ENCODE measurements around the gene RHOJ. TPM values are rescaled to one million over a fixed set of nuclear protein-coding genes. Genes with fewer than 3 reads are reported as not detected.
"Not testable (repeated sequence)": the region's sequence is repeated elsewhere in the genome, so short reads cannot be mapped to it uniquely, and the experiment has no call there.

The RHOJ gene
- polyA plus RNA-seq, 3 donors from 2014 or later, result not detected

GRCh38 chr14:63257299-63257698 lies 53.1 kb downstream of the RHOJ start:
- Mint-ChIP-seq H3K36me3 (peaks cover 0 to 2% (median 0%) of the 10 kb centered on the region in 3 donors), H3K4me3 (no peak overlapping the region), H3K9me3 (no peaks in the 10 kb centered on the region), H3K27ac (no peak overlapping the region), H3K27me3 (ENCODE audit: low read depth in 3 of 3) (peaks cover 5 to 13% (median 10%) of the 10 kb centered on the region in 3 donors), H3K4me1 (no peaks in the 10 kb centered on the region)
- no peak for DNase-seq

GRCh38 chr14:63262446-63262845 lies 58.2 kb downstream of the RHOJ start:
- Mint-ChIP-seq H3K9me3 (peaks cover 0 to 2% (median 0%) of the 10 kb centered on the region in 6 donors), H3K4me1 (no peaks in the 10 kb centered on the region), H3K27ac (no peak overlapping the region), H3K4me3 (no peak overlapping the region), H3K27me3 (ENCODE audit: low read depth in 3 of 3) (peaks cover 5 to 9% (median 8%) of the 10 kb centered on the region in 3 donors), H3K36me3 (no peaks in the 10 kb centered on the region)
- DNase-seq, result no peak

GRCh38 chr14:63266106-63266505 lies 61.9 kb downstream of the RHOJ start:
- H3K9me3 Mint-ChIP-seq, result peaks cover 0 to 2% (median 0%) of the 10 kb centered on the region in 6 donors
- H3K27me3 Mint-ChIP-seq (ENCODE audit: low read depth in 3 of 3), result peaks cover 2 to 11% (median 4%) of the 10 kb centered on the region in 3 donors
- no peak overlapping the region for H3K27ac Mint-ChIP-seq

GRCh38 chr14:63267171-63267570 lies 62.9 kb downstream of the RHOJ start:
- Mint-ChIP-seq H3K36me3 (no peaks in the 10 kb centered on the region), H3K4me1 (no peaks in the 10 kb centered on the region), H3K27ac (no peak overlapping the region), H3K4me3 (no peak overlapping the region), H3K9me3 (peaks cover 0 to 2% (median 0%) of the 10 kb centered on the region in 6 donors), H3K27me3 (ENCODE audit: low read depth in 3 of 3) (peaks cover 0 to 8% (median 4%) of the 10 kb centered on the region in 3 donors)
- DNase-seq, result no peak

More at GRCh38 chr14:63266106-63266505, 61.9 kb downstream of the RHOJ start:
- Mint-ChIP-seq H3K36me3 (no peaks in the 10 kb centered on the region), H3K4me1 (no peaks in the 10 kb centered on the region), H3K4me3 (no peak overlapping the region)
- DNase-seq, result no peak

- H3K9me3 Mint-ChIP-seq, result peaks cover 0 to 2% (median 0%) of the 10 kb centered on the region in 6 donors
- H3K4me1 Mint-ChIP-seq, result no peaks in the 10 kb centered on the region
- H3K4me3 Mint-ChIP-seq, result no peak overlapping the region
- DNase-seq, result no peak
- H3K36me3 Mint-ChIP-seq, result no peaks in the 10 kb centered on the region
- peaks cover 0 to 4% (median 4%) of the 10 kb centered on the region in 3 donors for H3K27me3 Mint-ChIP-seq (ENCODE audit: low read depth in 3 of 3)
- H3K27ac Mint-ChIP-seq, result no peak overlapping the region
Observed at GRCh38 chr14:63268771-63269170, 64.5 kb downstream of the RHOJ start.

- Mint-ChIP-seq H3K9me3 (no peaks in the 10 kb centered on the region), H3K27me3 (ENCODE audit: low read depth in 3 of 3) (peaks cover 0 to 4% (median 3%) of the 10 kb centered on the region in 3 donors), H3K27ac (no peak overlapping the region), H3K36me3 (no peaks in the 10 kb centered on the region), H3K4me1 (no peaks in the 10 kb centered on the region), H3K4me3 (no peak overlapping the region)
- DNase-seq, result no peak
Observed at GRCh38 chr14:63269561-63270225, 65.5 kb downstream of the RHOJ start.

- no peak overlapping the region for H3K27ac Mint-ChIP-seq
- H3K4me3 Mint-ChIP-seq, result no peak overlapping the region
- H3K4me1 Mint-ChIP-seq, result no peaks in the 10 kb centered on the region
- no peaks in the 10 kb centered on the region for H3K36me3 Mint-ChIP-seq
- H3K27me3 Mint-ChIP-seq (ENCODE audit: low read depth in 3 of 3), result peaks cover 0 to 4% (median 3%) of the 10 kb centered on the region in 3 donors
- no peak for DNase-seq
- H3K9me3 Mint-ChIP-seq, result no peaks in the 10 kb centered on the region
Observed at GRCh38 chr14:63273129-63273528, 68.9 kb downstream of the RHOJ start.

GRCh38 chr14:63273717-63274655 lies 69.7 kb downstream of the RHOJ start:
- Mint-ChIP-seq H3K4me1 (no peaks in the 10 kb centered on the region), H3K9me3 (no peaks in the 10 kb centered on the region), H3K36me3 (no peaks in the 10 kb centered on the region)

GRCh38 chr14:63275611-63276010 lies 71.4 kb downstream of the RHOJ start:
- DNase-seq, result no peak
- no peaks in the 10 kb centered on the region for H3K4me1 Mint-ChIP-seq
- no peaks in the 10 kb centered on the region for H3K9me3 Mint-ChIP-seq
- no peak overlapping the region for H3K27ac Mint-ChIP-seq
- H3K27me3 Mint-ChIP-seq (ENCODE audit: low read depth in 3 of 3), result peaks cover 0 to 2% (median 0%) of the 10 kb centered on the region in 3 donors
- no peaks in the 10 kb centered on the region for H3K36me3 Mint-ChIP-seq
- no peak overlapping the region for H3K4me3 Mint-ChIP-seq

More at GRCh38 chr14:63273717-63274655, 69.7 kb downstream of the RHOJ start:
- Mint-ChIP-seq H3K4me3 (no peak overlapping the region), H3K27ac (no peak overlapping the region), H3K27me3 (ENCODE audit: low read depth in 3 of 3) (peaks cover 0 to 4% (median 3%) of the 10 kb centered on the region in 3 donors)
- DNase-seq, result no peak

GRCh38 chr14:63276016-63276415 lies 71.8 kb downstream of the RHOJ start:
- H3K36me3 Mint-ChIP-seq, result no peaks in the 10 kb centered on the region

GRCh38 chr14:63276492-63277342 lies 72.5 kb downstream of the RHOJ start:
- no peaks in the 10 kb centered on the region for H3K36me3 Mint-ChIP-seq
- peak in 2 of 3 donors; percentile 15 to 19 for DNase-seq
- H3K4me1 Mint-ChIP-seq, result no peaks in the 10 kb centered on the region
- no peak overlapping the region for H3K4me3 Mint-ChIP-seq
- peaks cover 0 to 2% (median 2%) of the 10 kb centered on the region in 3 donors for H3K27me3 Mint-ChIP-seq (ENCODE audit: low read depth in 3 of 3)
- H3K9me3 Mint-ChIP-seq, result no peaks in the 10 kb centered on the region
- no peak overlapping the region for H3K27ac Mint-ChIP-seq

More at GRCh38 chr14:63276016-63276415, 71.8 kb downstream of the RHOJ start:
- peaks cover 0 to 2% (median 2%) of the 10 kb centered on the region in 3 donors for H3K27me3 Mint-ChIP-seq (ENCODE audit: low read depth in 3 of 3)
- H3K9me3 Mint-ChIP-seq, result no peaks in the 10 kb centered on the region
- no peak overlapping the region for H3K4me3 Mint-ChIP-seq
- H3K27ac Mint-ChIP-seq, result no peak overlapping the region
- no peak for DNase-seq
- H3K4me1 Mint-ChIP-seq, result no peaks in the 10 kb centered on the region

- Mint-ChIP-seq H3K27ac (no peak overlapping the region), H3K9me3 (no peaks in the 10 kb centered on the region), H3K36me3 (no peaks in the 10 kb centered on the region), H3K27me3 (ENCODE audit: low read depth in 3 of 3) (peaks cover 0 to 2% (median 2%) of the 10 kb centered on the region in 3 donors), H3K4me3 (no peak overlapping the region), H3K4me1 (no peaks in the 10 kb centered on the region)
- no peak for DNase-seq
Observed at GRCh38 chr14:63277591-63278183, 73.4 kb downstream of the RHOJ start.

GRCh38 chr14:63279933-63280332 lies 75.7 kb downstream of the RHOJ start:
- DNase-seq, result not testable (repeated sequence)

More at GRCh38 chr14:63279933-63280332, 75.7 kb downstream of the RHOJ start:
- not testable (repeated sequence) for H3K27ac Mint-ChIP-seq; H3K27me3 Mint-ChIP-seq (ENCODE audit: low read depth in 3 of 3); H3K4me1 Mint-ChIP-seq; H3K9me3 Mint-ChIP-seq; H3K36me3 Mint-ChIP-seq; H3K4me3 Mint-ChIP-seq
